Right atrium auricular region (tissue), 2 donors: Measurements from ENCODE around the gene FGF1. TPM values are rescaled to one million over a fixed set of nuclear protein-coding genes. Genes with fewer than 3 reads are reported as not detected.
A peak's percentile ranks its signal among the peaks of the same experiment; 100 is the strongest.

Source experiments
- DNase-seq: peaks from one replicate; pipeline ENCODE4 v3.0.0-alpha.2; 2019; ENCODE audit warnings: low spot score
- H3K27ac ChIP-seq, 2 donors: fragments of 200-600 bp; sonication (generic); 1 replicate in 1 of 2; 2 replicates in 1 of 2; pipeline ENCODE4 v1.5.1; 2016 to 2019
- H3K27me3 ChIP-seq, 2 donors: fragments of 200-600 bp; sonication (generic); one replicate each; pipeline versions ENCODE4 v1.5.1 to v1.6.0; 2017 to 2019
- H3K36me3 ChIP-seq: fragments of 200-600 bp; sonication (generic); one replicate; pipeline ENCODE4 v1.5.1; 2016
- H3K4me1 ChIP-seq, 2 donors: fragments of 200-600 bp; sonication (generic); one replicate each; pipeline versions ENCODE4 v1.5.1 to v1.6.0; 2017 to 2019
- H3K4me3 ChIP-seq, 2 donors: fragments of 200-600 bp; sonication (generic); 1 replicate in 1 of 2; 2 replicates in 1 of 2; pipeline ENCODE4 v1.5.1; 2017 to 2019; ENCODE audit warnings: mild to moderate bottlenecking in 1 of 2, moderate library complexity in 1 of 2
- H3K9me3 ChIP-seq, 2 donors: fragments of 200-600 bp; sonication (generic); one replicate each; pipeline ENCODE4 v1.5.1; 2019
- total RNA-seq, 2 donors: library from RNA; depleted of rRNA; stranded (reverse); fragments of >200 nt; gene quantifications; one replicate each; pipeline ENCODE4 v1.1.0, GENCODE V29; 2016
- TF ChIP-seq, protein P1 (sequence below), 2 donors: fragments of 200-600 bp; sonication (generic); IDR thresholded peaks; one replicate each; pipeline ENCODE4 v1.5.1; 2019; ENCODE audit warnings: antibody characterized with exemption in 2 of 2

FGF1 gene
- total RNA-seq, 2 donors from 2014 or later, result 35.3 to 47.9 TPM

DNA sequence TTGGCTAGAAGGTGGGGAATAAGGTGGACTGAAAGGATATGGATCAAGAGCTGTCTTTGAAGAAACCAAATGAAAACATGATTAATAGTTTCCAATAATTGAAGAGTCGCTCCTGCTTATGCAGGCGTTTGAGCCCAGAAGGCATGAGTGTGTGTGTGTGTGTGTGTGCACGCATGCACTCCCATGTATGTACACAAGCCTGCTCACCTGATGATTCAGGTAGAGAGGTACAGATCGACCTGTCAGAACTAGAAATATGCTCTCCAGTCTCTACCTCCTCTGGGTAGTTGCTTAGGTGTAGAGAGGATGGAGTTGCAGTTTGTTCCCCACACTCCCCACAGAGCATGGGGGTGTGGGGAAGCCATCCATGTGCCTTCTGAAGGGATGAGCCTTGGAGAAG is 1.1 kb upstream of the FGF1 start:
- peak overlapping the region; percentile 65 to 80 for H3K27ac ChIP-seq
- TF ChIP-seq, protein P1, sequence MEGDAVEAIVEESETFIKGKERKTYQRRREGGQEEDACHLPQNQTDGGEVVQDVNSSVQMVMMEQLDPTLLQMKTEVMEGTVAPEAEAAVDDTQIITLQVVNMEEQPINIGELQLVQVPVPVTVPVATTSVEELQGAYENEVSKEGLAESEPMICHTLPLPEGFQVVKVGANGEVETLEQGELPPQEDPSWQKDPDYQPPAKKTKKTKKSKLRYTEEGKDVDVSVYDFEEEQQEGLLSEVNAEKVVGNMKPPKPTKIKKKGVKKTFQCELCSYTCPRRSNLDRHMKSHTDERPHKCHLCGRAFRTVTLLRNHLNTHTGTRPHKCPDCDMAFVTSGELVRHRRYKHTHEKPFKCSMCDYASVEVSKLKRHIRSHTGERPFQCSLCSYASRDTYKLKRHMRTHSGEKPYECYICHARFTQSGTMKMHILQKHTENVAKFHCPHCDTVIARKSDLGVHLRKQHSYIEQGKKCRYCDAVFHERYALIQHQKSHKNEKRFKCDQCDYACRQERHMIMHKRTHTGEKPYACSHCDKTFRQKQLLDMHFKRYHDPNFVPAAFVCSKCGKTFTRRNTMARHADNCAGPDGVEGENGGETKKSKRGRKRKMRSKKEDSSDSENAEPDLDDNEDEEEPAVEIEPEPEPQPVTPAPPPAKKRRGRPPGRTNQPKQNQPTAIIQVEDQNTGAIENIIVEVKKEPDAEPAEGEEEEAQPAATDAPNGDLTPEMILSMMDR (IDR thresholded peaks at IDR 0.05), result no peak
- DNase-seq, result no peak

DNA sequence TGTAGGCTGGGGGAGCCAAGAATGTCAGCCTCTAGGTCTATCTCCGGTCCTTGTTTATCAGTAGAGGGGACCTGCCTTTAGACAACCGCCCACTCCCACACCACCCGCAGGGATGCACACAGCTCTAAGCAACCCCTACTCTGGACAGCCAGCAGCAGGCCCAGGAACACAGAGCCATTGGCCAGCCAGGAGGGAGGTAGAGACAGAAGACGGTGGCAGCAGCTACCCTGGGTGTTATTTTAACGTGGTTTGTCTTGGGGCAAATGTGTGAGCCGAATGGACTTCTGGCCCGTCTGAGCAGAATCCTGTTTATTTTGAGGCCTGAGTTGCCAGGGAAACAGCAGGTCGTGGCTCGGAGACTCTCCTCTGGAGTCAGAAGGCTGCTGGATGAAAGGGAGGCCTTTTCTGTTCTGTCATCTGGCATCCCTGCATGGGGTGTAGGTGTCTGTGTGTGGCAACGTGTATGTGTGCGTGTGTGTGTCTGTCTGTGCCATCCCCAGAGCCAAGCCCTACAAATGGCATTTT is 382 bp upstream of the FGF1 start:
- TF ChIP-seq, protein P1 (IDR thresholded peaks at IDR 0.05), result no peak
- no peaks in the 10 kb centered on the region for H3K27me3 ChIP-seq
- H3K27ac ChIP-seq, result peak overlapping the region; percentile 65 to 80
- H3K4me3 ChIP-seq, result no peak overlapping the region
- H3K9me3 ChIP-seq, result no peaks in the 10 kb centered on the region
- peaks cover 0 to 50% of the 10 kb centered on the region in 2 donors for H3K4me1 ChIP-seq
- H3K36me3 ChIP-seq, result no peaks in the 10 kb centered on the region
- no peak for DNase-seq

More for the DNA sequence above, 1.1 kb upstream of the FGF1 start:
- no peaks in the 10 kb centered on the region for H3K9me3 ChIP-seq
- no peaks in the 10 kb centered on the region for H3K36me3 ChIP-seq
- H3K4me1 ChIP-seq, result peaks cover 0 to 50% of the 10 kb centered on the region in 2 donors
- H3K27me3 ChIP-seq, result no peaks in the 10 kb centered on the region
- H3K4me3 ChIP-seq, result no peak overlapping the region

DNA sequence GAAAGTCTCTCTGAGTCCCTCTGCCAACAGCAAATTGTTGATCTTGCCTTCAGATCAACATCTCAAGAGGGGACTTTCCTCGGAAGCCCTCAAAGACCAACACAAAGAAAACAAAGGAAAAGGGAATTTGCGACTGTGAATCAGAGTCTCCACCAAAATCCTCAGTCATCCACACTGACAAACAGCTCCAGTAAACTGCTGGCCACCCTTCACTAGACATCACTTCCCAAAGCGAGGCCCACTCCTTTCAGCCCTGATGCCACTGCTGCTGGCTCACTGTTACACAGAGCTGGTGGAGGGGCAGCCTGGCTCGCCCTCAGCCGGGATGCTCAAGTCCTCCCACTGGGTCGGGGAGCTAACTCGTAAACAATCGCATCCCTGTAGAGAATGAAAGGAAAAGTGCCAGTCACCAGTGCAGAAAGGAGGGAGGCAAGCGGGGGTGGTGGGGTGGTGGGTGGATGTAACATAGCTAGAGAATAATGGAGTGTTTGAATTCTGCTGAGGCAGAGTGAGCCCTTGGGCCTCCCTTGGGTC is 1.3 kb downstream of the FGF1 start:
- H3K4me1 ChIP-seq, result peaks cover 0 to 50% of the 10 kb centered on the region in 2 donors
- no peaks in the 10 kb centered on the region for H3K27me3 ChIP-seq
- H3K4me3 ChIP-seq, result no peak overlapping the region
- no peaks in the 10 kb centered on the region for H3K9me3 ChIP-seq
- peak overlapping the region; percentile 65 to 80 for H3K27ac ChIP-seq
- TF ChIP-seq, protein P1 (IDR thresholded peaks at IDR 0.05), result no peak
- no peaks in the 10 kb centered on the region for H3K36me3 ChIP-seq
- no peak for DNase-seq

DNA sequence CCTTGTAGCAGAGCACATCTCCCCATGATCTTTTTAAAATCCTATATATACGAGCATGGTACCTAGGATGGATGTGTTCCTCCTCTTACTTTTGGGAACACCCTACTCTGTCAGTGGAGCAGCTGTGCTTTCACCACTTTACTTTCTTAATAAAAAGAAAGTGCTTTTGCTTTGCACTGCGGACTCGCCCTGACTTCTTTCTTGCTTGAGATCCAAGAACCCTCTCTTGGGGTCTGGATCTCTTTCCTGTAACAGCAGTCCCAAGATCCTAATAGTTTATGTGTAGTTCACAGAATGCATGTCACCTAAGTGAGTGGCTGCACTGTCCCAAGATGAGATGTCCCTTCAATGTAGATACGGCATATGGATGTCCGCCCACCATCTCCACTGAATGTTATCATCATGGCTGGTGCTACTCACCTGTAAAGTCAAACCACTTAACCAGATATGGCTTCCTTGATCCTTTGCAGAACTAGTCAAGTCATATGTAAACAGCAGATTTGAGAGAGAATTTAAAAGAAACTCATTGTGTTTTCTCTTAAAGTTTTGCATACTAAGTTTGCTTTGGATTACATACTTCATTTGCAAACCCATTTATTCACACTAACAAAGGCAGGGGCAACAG is 1.9 kb downstream of the FGF1 start:
- H3K27me3 ChIP-seq, result no peaks in the 10 kb centered on the region
- no peaks in the 10 kb centered on the region for H3K36me3 ChIP-seq
- no peak overlapping the region for H3K4me3 ChIP-seq
- TF ChIP-seq, protein P1 (IDR thresholded peaks at IDR 0.05), result no peak
- DNase-seq, result no peak
- peak overlapping the region; percentile 65 to 80 for H3K27ac ChIP-seq
- H3K4me1 ChIP-seq, result peaks cover 0 to 46% of the 10 kb centered on the region in 2 donors
- H3K9me3 ChIP-seq, result no peaks in the 10 kb centered on the region

DNA sequence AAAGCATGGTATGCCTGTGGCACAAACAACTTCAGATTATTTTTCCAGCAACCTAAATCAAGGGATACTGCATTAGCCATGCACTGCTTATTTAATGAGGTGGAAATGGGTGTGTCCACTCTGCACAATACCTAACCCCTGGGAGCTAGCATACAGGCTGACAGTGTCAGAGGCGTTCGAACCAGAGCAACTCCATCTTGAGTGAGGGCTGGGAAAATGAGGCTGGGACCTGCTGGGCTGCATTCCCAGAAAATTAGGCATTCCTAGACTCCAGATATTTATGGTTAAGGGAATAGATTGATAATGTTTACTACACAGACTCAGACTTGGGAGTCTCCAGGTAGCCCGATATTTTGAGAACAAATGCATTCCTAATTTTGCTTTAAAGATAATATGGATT is 2.8 kb downstream of the FGF1 start:
- no peaks in the 10 kb centered on the region for H3K9me3 ChIP-seq
- no peak overlapping the region for H3K4me3 ChIP-seq
- no peaks in the 10 kb centered on the region for H3K27me3 ChIP-seq
- DNase-seq, result no peak
- H3K4me1 ChIP-seq, result peaks cover 0 to 38% of the 10 kb centered on the region in 2 donors
- H3K27ac ChIP-seq, result no peak overlapping the region
- no peaks in the 10 kb centered on the region for H3K36me3 ChIP-seq
- TF ChIP-seq, protein P1 (IDR thresholded peaks at IDR 0.05), result no peak
